ENCODE data around the gene CEP57L1. TPM values are rescaled to one million over a fixed set of nuclear protein-coding genes. Genes with fewer than 3 reads are reported as not detected.

CEP57L1 gene
- total RNA-seq, 4 donors from 2014 or later: 17.3 to 28.3 (median 27.3) TPM

GRCh38 chr6:109073344-109074132, 21.8 kb upstream of the CEP57L1 start:
- Histone ChIP-seq H3K4me1 (peaks cover 0 to 30% (median 9%) of the 10 kb centered on the region in 4 donors), H3K4me3 (no peak overlapping the region), H3K27ac (peak overlapping the region in 1 of 4 donors; percentile 45), H3K36me3 (no peaks in the 10 kb centered on the region), H3K27me3 (no peaks in the 10 kb centered on the region), H3K9me3 (no peaks in the 10 kb centered on the region)
- peak in 1 of 2 donors; percentile 68 for TF ChIP-seq EP300 (IDR thresholded peaks at IDR 0.05)
- TF ChIP-seq POLR2A (IDR thresholded peaks at IDR 0.05): no peak
- peak; percentile 48 to 78 (median 53) for TF ChIP-seq CTCF (IDR thresholded peaks at IDR 0.05)
- peak in 1 of 2 donors; percentile 74 for DNase-seq (ENCODE audit: low spot score in 2 of 2)
- WGBS, 2 donors: 41% methylated on average over 7 of the region's 7 CpGs

- Histone ChIP-seq H3K4me1 (peaks cover 0 to 34% (median 9%) of the 10 kb centered on the region in 4 donors), H3K4me3 (no peak overlapping the region), H3K36me3 (no peaks in the 10 kb centered on the region), H3K27ac (no peak overlapping the region), H3K27me3 (no peaks in the 10 kb centered on the region), H3K9me3 (no peaks in the 10 kb centered on the region)
- TF ChIP-seq CTCF (IDR thresholded peaks at IDR 0.05) (no peak), EP300 (IDR thresholded peaks at IDR 0.05) (no peak), POLR2A (IDR thresholded peaks at IDR 0.05) (no peak)
- DNase-seq (ENCODE audit: low spot score in 2 of 2): no peak
Measured at GRCh38 chr6:109074133-109074415, 21.2 kb upstream of the CEP57L1 start.

- no peak overlapping the region for H3K27ac ChIP-seq
- H3K27me3 ChIP-seq: no peaks in the 10 kb centered on the region
- TF ChIP-seq POLR2A (IDR thresholded peaks at IDR 0.05) (no peak), EP300 (IDR thresholded peaks at IDR 0.05) (no peak), CTCF (IDR thresholded peaks at IDR 0.05) (no peak)
- peaks cover 0 to 52% (median 13%) of the 10 kb centered on the region in 4 donors for H3K4me1 ChIP-seq
- DNase-seq (ENCODE audit: low spot score in 2 of 2): no peak
- no peak overlapping the region for H3K4me3 ChIP-seq
- no peaks in the 10 kb centered on the region for H3K36me3 ChIP-seq
- no peaks in the 10 kb centered on the region for H3K9me3 ChIP-seq
Measured at GRCh38 chr6:109075934-109076333, 19.4 kb upstream of the CEP57L1 start.

- 62 to 68% methylated on average over 3 of the region's 3 CpGs for WGBS, 2 donors
- no peaks in the 10 kb centered on the region for H3K27me3 ChIP-seq
- no peak overlapping the region for H3K4me3 ChIP-seq
- no peak for DNase-seq (ENCODE audit: low spot score in 2 of 2)
- no peaks in the 10 kb centered on the region for H3K9me3 ChIP-seq
- no peak overlapping the region for H3K27ac ChIP-seq
- H3K4me1 ChIP-seq: peaks cover 0 to 56% (median 12%) of the 10 kb centered on the region in 4 donors
- H3K36me3 ChIP-seq: no peaks in the 10 kb centered on the region
- no peak for TF ChIP-seq CTCF (IDR thresholded peaks at IDR 0.05)
- no peak for TF ChIP-seq POLR2A (IDR thresholded peaks at IDR 0.05)
- TF ChIP-seq EP300 (IDR thresholded peaks at IDR 0.05): no peak
Measured at GRCh38 chr6:109076377-109076776, 18.9 kb upstream of the CEP57L1 start.

- no peak for DNase-seq (ENCODE audit: low spot score in 2 of 2)
- no peak overlapping the region for H3K4me3 ChIP-seq
- TF ChIP-seq EP300 (IDR thresholded peaks at IDR 0.05): no peak
- no peak for TF ChIP-seq POLR2A (IDR thresholded peaks at IDR 0.05)
- TF ChIP-seq CTCF (IDR thresholded peaks at IDR 0.05): no peak
- no peaks in the 10 kb centered on the region for H3K27me3 ChIP-seq
- H3K4me1 ChIP-seq: peaks cover 0 to 49% (median 5%) of the 10 kb centered on the region in 4 donors
- no peaks in the 10 kb centered on the region for H3K9me3 ChIP-seq
- 21 to 25% methylated on average over 4 of the region's 4 CpGs for WGBS, 2 donors
- H3K27ac ChIP-seq: peak overlapping the region in 2 of 4 donors; percentile 48 to 64
- H3K36me3 ChIP-seq: peaks cover 0 to 3% (median 0%) of the 10 kb centered on the region in 3 donors
Measured at GRCh38 chr6:109079981-109080380, 15.3 kb upstream of the CEP57L1 start.
